ENCODE results near the gene ATP11B. TPM values are rescaled to one million over a fixed set of nuclear protein-coding genes. Genes with fewer than 3 reads are reported as not detected.

The ATP11B gene
- total RNA-seq, 3 donors from 2014 or later, result 70.8 to 92.8 (median 77.3) TPM

GRCh38 chr3:182793663-182794454, 555 bp downstream of the ATP11B start:
- Histone ChIP-seq H3K9me3 (no peaks in the 10 kb centered on the region), H3K27me3 (no peaks in the 10 kb centered on the region), H3K4me1 (peaks cover 0 to 5% of the 10 kb centered on the region in 2 donors), H3K36me3 (no peaks in the 10 kb centered on the region), H3K27ac (peak overlapping the region; percentile 95 to 96), H3K4me3 (peak overlapping the region; percentile 73 to 91 (median 81))
- intact Hi-C loops (cut with DNase I; ENCODE audit: low total_unique reads), result loop anchor here (1.0 to 10.0 kb wide), 2 partner anchors 8 to 1521 kb away; partner anchors contain the start of gene EIF4G1
- peak in 1 of 2 donors; percentile 26 for DNase-seq (ENCODE audit: low spot score in 2 of 2)
- TF ChIP-seq, protein P1, sequence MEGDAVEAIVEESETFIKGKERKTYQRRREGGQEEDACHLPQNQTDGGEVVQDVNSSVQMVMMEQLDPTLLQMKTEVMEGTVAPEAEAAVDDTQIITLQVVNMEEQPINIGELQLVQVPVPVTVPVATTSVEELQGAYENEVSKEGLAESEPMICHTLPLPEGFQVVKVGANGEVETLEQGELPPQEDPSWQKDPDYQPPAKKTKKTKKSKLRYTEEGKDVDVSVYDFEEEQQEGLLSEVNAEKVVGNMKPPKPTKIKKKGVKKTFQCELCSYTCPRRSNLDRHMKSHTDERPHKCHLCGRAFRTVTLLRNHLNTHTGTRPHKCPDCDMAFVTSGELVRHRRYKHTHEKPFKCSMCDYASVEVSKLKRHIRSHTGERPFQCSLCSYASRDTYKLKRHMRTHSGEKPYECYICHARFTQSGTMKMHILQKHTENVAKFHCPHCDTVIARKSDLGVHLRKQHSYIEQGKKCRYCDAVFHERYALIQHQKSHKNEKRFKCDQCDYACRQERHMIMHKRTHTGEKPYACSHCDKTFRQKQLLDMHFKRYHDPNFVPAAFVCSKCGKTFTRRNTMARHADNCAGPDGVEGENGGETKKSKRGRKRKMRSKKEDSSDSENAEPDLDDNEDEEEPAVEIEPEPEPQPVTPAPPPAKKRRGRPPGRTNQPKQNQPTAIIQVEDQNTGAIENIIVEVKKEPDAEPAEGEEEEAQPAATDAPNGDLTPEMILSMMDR (IDR thresholded peaks at IDR 0.05), result no peak
- TF ChIP-seq POLR2AphosphoS5 (IDR thresholded peaks at IDR 0.05), result peak in 1 of 3 donors; percentile 12

GRCh38 chr3:182794455-182795388, 1.4 kb downstream of the ATP11B start:
- no peaks in the 10 kb centered on the region for H3K9me3 ChIP-seq
- H3K27me3 ChIP-seq, result no peaks in the 10 kb centered on the region
- no peaks in the 10 kb centered on the region for H3K36me3 ChIP-seq
- peak overlapping the region; percentile 73 to 91 (median 81) for H3K4me3 ChIP-seq
- intact Hi-C loops (cut with DNase I; ENCODE audit: low total_unique reads), result loop anchor here (1.0 to 10.0 kb wide), 2 partner anchors 8 to 1520 kb away; partner anchors contain the start of gene EIF4G1
- peaks cover 0 to 5% of the 10 kb centered on the region in 2 donors for H3K4me1 ChIP-seq
- H3K27ac ChIP-seq, result peak overlapping the region; percentile 95 to 96
- TF ChIP-seq POLR2A (IDR thresholded peaks at IDR 0.05), result no peak
- no peak for TF ChIP-seq POLR2AphosphoS5 (IDR thresholded peaks at IDR 0.05)
- TF ChIP-seq, protein P1 (IDR thresholded peaks at IDR 0.05), result no peak
- DNase-seq (ENCODE audit: low spot score in 2 of 2), result no peak

DNA sequence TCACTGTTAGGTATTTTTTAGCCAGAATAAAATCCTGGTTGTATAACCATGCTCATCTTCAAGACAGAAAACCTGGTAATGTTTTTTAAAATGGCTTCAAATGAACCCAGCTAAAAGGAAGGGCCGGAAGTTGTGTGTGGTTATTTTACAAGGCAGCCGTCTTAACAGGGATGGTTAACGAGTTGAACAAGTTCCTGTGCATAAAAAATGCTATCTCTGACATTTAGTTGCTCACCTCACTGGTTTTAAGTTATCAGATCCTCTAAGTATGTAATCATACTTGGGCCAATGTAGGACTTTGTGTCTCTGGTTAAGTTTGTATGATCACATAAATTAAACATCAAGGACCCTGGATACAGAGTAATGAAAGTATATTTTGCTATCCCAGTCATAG, 2.1 kb downstream of the ATP11B start:
- no peak for DNase-seq (ENCODE audit: low spot score in 2 of 2)
- intact Hi-C loops (cut with DNase I; ENCODE audit: low total_unique reads), result loop anchor here (10.0 kb wide), 1 partner anchor 1519 kb away; the partner anchor contains the start of gene EIF4G1
- no peak for TF ChIP-seq POLR2A (IDR thresholded peaks at IDR 0.05)
- no peak for TF ChIP-seq POLR2AphosphoS5 (IDR thresholded peaks at IDR 0.05)
- TF ChIP-seq, protein P1 (IDR thresholded peaks at IDR 0.05), result no peak
- H3K9me3 ChIP-seq, result no peaks in the 10 kb centered on the region
- H3K36me3 ChIP-seq, result no peaks in the 10 kb centered on the region
- peaks cover 0 to 5% of the 10 kb centered on the region in 2 donors for H3K4me1 ChIP-seq
- no peaks in the 10 kb centered on the region for H3K27me3 ChIP-seq
- peak overlapping the region in 2 of 3 donors; percentile 81 to 91 for H3K4me3 ChIP-seq
- peak overlapping the region; percentile 6 to 96 for H3K27ac ChIP-seq

DNA sequence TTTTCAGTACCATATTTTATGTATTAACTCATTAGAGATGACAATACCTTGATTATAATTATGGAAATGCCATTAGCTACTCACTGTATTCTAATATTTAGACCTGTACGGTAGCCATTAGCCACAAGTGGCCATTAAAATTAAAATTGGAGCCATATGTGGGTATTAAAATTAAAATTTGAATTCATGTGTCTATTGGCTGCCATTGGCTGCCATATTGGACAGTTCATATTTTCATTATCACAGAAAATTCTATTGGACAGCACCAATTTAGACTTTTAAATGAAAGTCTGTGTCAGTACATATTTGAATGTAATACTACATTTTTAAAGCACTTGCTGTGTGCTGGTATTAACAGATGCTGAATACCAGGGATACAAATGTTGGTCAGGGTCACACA, 3.0 kb downstream of the ATP11B start:
- TF ChIP-seq POLR2A (IDR thresholded peaks at IDR 0.05), result no peak
- TF ChIP-seq, protein P1 (IDR thresholded peaks at IDR 0.05), result no peak
- TF ChIP-seq POLR2AphosphoS5 (IDR thresholded peaks at IDR 0.05), result no peak
- no peaks in the 10 kb centered on the region for H3K36me3 ChIP-seq
- no peak overlapping the region for H3K4me3 ChIP-seq
- DNase-seq (ENCODE audit: low spot score in 2 of 2), result no peak
- H3K27me3 ChIP-seq, result no peaks in the 10 kb centered on the region
- no peaks in the 10 kb centered on the region for H3K9me3 ChIP-seq
- peaks cover 0 to 5% of the 10 kb centered on the region in 2 donors for H3K4me1 ChIP-seq
- intact Hi-C loops (cut with DNase I; ENCODE audit: low total_unique reads), result loop anchor here (10.0 kb wide), 1 partner anchor 1518 kb away; the partner anchor contains the start of gene EIF4G1
- H3K27ac ChIP-seq, result no peak overlapping the region

Data from breast epithelium (tissue), 4 donors.